Measurements from ENCODE around the gene CD79A. TPM values are rescaled to one million over a fixed set of nuclear protein-coding genes. Genes with fewer than 3 reads are reported as not detected.

CD79A gene
- polyA plus RNA-seq, 1 donor from 2014 or later, result not detected

DNA sequence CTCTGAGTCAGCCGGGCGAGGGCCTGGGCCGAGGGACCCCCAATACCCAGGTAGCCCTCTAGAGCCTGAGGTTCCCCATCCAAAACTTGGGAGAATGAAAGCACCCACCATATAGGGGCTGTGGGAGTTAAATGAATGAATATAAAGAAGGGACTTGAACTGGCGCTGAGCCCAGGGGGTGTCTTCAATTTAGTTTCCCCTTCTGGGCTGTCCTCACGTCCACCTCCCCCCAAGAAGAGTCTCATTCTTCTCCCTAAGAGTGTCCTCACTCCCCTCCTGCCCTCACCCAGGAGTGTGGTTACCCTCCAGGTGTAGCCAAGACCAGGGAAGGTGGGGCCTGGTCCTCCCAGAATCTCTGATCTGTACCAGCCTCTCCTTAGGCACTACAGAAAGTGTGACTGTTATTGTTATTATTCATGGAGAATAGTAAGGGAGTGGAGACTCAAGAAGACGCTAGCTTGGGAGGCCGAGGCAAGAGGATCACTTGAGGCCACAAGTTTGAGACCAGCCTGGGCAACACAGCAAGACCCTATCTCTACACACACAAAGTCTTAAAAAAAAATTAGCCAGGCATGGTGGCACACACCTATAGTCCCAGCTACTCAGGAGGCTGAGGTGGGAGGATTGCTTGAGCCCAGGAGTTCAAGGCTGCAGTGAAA, 2.7 kb downstream of the CD79A start:
- peaks cover 26% of the 10 kb centered on the region for H3K27me3 ChIP-seq (ENCODE audit: insufficient read depth, low read depth, low read length)

DNA sequence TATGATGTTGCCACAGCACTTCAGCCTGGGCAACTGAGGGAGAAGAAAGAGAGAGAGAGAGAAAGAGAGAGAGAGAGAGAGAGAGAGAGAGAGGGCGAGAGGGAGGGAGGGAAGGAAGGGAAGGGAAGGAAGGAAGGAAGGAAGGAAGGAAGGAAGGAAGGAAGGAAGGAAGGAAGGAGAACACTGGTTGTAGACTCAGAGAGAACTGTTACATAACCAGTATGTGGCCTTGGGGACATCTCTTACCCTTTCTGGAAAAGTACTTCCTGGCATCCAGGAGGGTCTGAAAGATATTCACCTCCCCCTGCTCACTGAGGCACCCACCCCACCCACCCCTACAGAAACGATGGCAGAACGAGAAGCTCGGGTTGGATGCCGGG, 3.2 kb downstream of the CD79A start:
- Histone ChIP-seq H3K9me3 (ENCODE audit: low read length) (no peaks in the 10 kb centered on the region), H3K4me2 (ENCODE audit: low read length) (no peak overlapping the region), H3K4me3 (ENCODE audit: low read length) (no peak overlapping the region), H3K9ac (ENCODE audit: low read length) (no peak overlapping the region), H3K27ac (ENCODE audit: low read length) (no peak overlapping the region), H3K9me2 (ENCODE audit: insufficient read depth, low read length) (no peaks in the 10 kb centered on the region), H3K36me3 (ENCODE audit: insufficient read depth, low read length) (no peaks in the 10 kb centered on the region), H3K79me2 (replicated peaks; ENCODE audit: insufficient read depth, low read length) (no peaks in the 10 kb centered on the region), H4K20me1 (ENCODE audit: insufficient read depth) (no peaks in the 10 kb centered on the region), H2AFZ (ENCODE audit: low read depth, low read length) (no peak overlapping the region), H3F3A (ENCODE audit: insufficient read depth, low read length, poor library complexity, severe bottlenecking) (no peaks in the 10 kb centered on the region), H3K27me3 (ENCODE audit: insufficient read depth, low read depth, low read length) (peaks cover 26% of the 10 kb centered on the region)
- TF ChIP-seq EP300 (conservative IDR thresholded peaks at IDR 0.05; ENCODE audit: poor library complexity, severe bottlenecking), result no peak
- no peak for TF ChIP-seq POLR2AphosphoS5 (IDR thresholded peaks at IDR 0.05)
- TF ChIP-seq EZH2 (IDR thresholded peaks at IDR 0.05; ENCODE audit: borderline replicate concordance, insufficient read depth, low read length, poor library complexity, severe bottlenecking), result no peak
- TF ChIP-seq MXI1 (conservative IDR thresholded peaks at IDR 0.05; ENCODE audit: poor library complexity, severe bottlenecking), result no peak
- TF ChIP-seq SMC3 (conservative IDR thresholded peaks at IDR 0.05; ENCODE audit: poor library complexity), result no peak
- TF ChIP-seq RAD21 (conservative IDR thresholded peaks at IDR 0.05), result no peak
- TF ChIP-seq, protein P1, sequence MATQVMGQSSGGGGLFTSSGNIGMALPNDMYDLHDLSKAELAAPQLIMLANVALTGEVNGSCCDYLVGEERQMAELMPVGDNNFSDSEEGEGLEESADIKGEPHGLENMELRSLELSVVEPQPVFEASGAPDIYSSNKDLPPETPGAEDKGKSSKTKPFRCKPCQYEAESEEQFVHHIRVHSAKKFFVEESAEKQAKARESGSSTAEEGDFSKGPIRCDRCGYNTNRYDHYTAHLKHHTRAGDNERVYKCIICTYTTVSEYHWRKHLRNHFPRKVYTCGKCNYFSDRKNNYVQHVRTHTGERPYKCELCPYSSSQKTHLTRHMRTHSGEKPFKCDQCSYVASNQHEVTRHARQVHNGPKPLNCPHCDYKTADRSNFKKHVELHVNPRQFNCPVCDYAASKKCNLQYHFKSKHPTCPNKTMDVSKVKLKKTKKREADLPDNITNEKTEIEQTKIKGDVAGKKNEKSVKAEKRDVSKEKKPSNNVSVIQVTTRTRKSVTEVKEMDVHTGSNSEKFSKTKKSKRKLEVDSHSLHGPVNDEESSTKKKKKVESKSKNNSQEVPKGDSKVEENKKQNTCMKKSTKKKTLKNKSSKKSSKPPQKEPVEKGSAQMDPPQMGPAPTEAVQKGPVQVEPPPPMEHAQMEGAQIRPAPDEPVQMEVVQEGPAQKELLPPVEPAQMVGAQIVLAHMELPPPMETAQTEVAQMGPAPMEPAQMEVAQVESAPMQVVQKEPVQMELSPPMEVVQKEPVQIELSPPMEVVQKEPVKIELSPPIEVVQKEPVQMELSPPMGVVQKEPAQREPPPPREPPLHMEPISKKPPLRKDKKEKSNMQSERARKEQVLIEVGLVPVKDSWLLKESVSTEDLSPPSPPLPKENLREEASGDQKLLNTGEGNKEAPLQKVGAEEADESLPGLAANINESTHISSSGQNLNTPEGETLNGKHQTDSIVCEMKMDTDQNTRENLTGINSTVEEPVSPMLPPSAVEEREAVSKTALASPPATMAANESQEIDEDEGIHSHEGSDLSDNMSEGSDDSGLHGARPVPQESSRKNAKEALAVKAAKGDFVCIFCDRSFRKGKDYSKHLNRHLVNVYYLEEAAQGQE (IDR thresholded peaks at IDR 0.05; ENCODE audit: borderline replicate concordance), result no peak
- TF ChIP-seq TAF1 (IDR thresholded peaks at IDR 0.05; ENCODE audit: low read depth), result no peak
- TF ChIP-seq, protein P2, sequence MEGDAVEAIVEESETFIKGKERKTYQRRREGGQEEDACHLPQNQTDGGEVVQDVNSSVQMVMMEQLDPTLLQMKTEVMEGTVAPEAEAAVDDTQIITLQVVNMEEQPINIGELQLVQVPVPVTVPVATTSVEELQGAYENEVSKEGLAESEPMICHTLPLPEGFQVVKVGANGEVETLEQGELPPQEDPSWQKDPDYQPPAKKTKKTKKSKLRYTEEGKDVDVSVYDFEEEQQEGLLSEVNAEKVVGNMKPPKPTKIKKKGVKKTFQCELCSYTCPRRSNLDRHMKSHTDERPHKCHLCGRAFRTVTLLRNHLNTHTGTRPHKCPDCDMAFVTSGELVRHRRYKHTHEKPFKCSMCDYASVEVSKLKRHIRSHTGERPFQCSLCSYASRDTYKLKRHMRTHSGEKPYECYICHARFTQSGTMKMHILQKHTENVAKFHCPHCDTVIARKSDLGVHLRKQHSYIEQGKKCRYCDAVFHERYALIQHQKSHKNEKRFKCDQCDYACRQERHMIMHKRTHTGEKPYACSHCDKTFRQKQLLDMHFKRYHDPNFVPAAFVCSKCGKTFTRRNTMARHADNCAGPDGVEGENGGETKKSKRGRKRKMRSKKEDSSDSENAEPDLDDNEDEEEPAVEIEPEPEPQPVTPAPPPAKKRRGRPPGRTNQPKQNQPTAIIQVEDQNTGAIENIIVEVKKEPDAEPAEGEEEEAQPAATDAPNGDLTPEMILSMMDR (IDR thresholded peaks at IDR 0.05; ENCODE audit: poor library complexity, severe bottlenecking), result no peak

More for the DNA sequence above, 2.7 kb downstream of the CD79A start:
- TF ChIP-seq, protein P1 (IDR thresholded peaks at IDR 0.05; ENCODE audit: borderline replicate concordance), result no peak
- no peak for TF ChIP-seq SMC3 (conservative IDR thresholded peaks at IDR 0.05; ENCODE audit: poor library complexity)
- no peak for TF ChIP-seq RAD21 (conservative IDR thresholded peaks at IDR 0.05)
- TF ChIP-seq POLR2AphosphoS5 (IDR thresholded peaks at IDR 0.05), result no peak
- no peak for TF ChIP-seq TAF1 (IDR thresholded peaks at IDR 0.05; ENCODE audit: low read depth)
- TF ChIP-seq EP300 (conservative IDR thresholded peaks at IDR 0.05; ENCODE audit: poor library complexity, severe bottlenecking), result no peak
- TF ChIP-seq, protein P2 (IDR thresholded peaks at IDR 0.05; ENCODE audit: poor library complexity, severe bottlenecking), result no peak
- no peak for TF ChIP-seq EZH2 (IDR thresholded peaks at IDR 0.05; ENCODE audit: borderline replicate concordance, insufficient read depth, low read length, poor library complexity, severe bottlenecking)
- no peak for TF ChIP-seq MXI1 (conservative IDR thresholded peaks at IDR 0.05; ENCODE audit: poor library complexity, severe bottlenecking)
- no peaks in the 10 kb centered on the region for H3K36me3 ChIP-seq (ENCODE audit: insufficient read depth, low read length)
- H3F3A ChIP-seq (ENCODE audit: insufficient read depth, low read length, poor library complexity, severe bottlenecking), result no peaks in the 10 kb centered on the region
- H4K20me1 ChIP-seq (ENCODE audit: insufficient read depth), result no peaks in the 10 kb centered on the region
- H3K9me2 ChIP-seq (ENCODE audit: insufficient read depth, low read length), result no peaks in the 10 kb centered on the region
- H3K27ac ChIP-seq (ENCODE audit: low read length), result no peak overlapping the region
- no peaks in the 10 kb centered on the region for H3K79me2 ChIP-seq (replicated peaks; ENCODE audit: insufficient read depth, low read length)
- H2AFZ ChIP-seq (ENCODE audit: low read depth, low read length), result no peak overlapping the region
- no peak overlapping the region for H3K4me2 ChIP-seq (ENCODE audit: low read length)
- H3K4me3 ChIP-seq (ENCODE audit: low read length), result no peak overlapping the region
- H3K9ac ChIP-seq (ENCODE audit: low read length), result no peak overlapping the region
- no peaks in the 10 kb centered on the region for H3K9me3 ChIP-seq (ENCODE audit: low read length)

All from neural cell (in vitro differentiated cells).